Measurements from ENCODE around the gene ATRIP. TPM values are rescaled to one million over a fixed set of nuclear protein-coding genes. Genes with fewer than 3 reads are reported as not detected.

ATRIP gene
- total RNA-seq, 1 donor from 2014 or later, result 9.0 TPM

DNA sequence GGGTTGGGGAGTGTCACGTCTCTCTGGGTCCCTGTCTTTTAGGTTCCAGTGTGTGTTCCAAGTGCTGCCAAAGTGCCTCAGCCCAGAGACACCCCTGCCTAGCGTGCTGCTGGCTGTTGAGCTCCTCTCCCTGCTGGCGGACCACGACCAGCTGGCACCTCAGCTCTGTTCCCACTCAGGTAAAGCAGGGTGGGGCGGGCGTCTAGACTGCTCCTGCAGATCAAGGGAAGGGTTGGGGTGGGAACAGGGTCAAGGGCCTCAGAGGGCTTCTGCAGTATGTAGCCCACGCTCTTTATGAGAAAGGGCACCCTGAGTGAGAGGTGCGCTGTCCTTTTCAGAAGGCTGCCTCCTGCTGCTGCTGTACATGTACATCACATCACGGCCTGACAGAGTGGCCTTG, 17.2 kb downstream of the ATRIP start:
- peaks cover 13 to 29% of the 10 kb centered on the region in 2 donors for H3K4me1 ChIP-seq
- peak overlapping the region in 1 of 2 donors; percentile 57 for H3K27ac ChIP-seq
- H3K36me3 ChIP-seq, result peaks cover 25 to 48% of the 10 kb centered on the region in 2 donors
- H3K4me3 ChIP-seq, result no peak overlapping the region
- no peaks in the 10 kb centered on the region for H3K9me3 ChIP-seq
- intact Hi-C loops (cut with DNase I), result loop anchor here (2.0 kb wide), 2 partner anchors 17 to 93 kb away; partner anchors contain the start of genes ATRIP and PFKFB4
- TF ChIP-seq CTCF (IDR thresholded peaks at IDR 0.05), result no peak
- DNase-seq (ENCODE audit: low spot score in 2 of 2), result no peak
- H3K27me3 ChIP-seq, result no peaks in the 10 kb centered on the region

DNA sequence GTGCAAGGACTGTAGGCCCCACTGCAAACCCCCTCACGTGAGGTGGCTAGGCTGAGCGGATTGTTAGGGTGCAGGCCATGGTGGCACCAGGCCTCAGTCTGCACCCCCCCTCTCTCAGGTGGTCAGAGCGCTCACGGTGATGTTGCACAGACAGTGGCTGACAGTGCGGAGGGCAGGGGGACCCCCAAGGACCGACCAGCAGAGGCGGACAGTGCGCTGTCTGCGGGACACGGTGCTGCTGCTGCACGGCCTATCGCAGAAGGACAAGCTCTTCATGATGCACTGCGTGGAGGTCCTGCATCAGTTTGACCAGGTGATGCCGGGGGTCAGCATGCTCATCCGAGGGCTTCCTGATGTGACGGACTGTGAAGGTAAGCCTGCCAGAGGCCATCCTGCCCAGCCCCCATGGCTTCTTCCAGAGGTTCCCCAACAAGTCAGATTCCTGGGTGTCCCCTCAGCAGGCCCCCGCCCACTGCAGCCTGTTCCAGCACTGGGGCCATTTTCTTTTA, 18.2 kb downstream of the ATRIP start:
- TF ChIP-seq CTCF (IDR thresholded peaks at IDR 0.05), result no peak
- Histone ChIP-seq H3K27me3 (no peaks in the 10 kb centered on the region), H3K27ac (peak overlapping the region; percentile 96 to 98), H3K4me1 (peaks cover 13 to 34% of the 10 kb centered on the region in 2 donors), H3K9me3 (no peaks in the 10 kb centered on the region), H3K36me3 (peaks cover 25 to 43% of the 10 kb centered on the region in 2 donors), H3K4me3 (no peak overlapping the region)
- intact Hi-C loops (cut with DNase I), result loop anchor here (1.0 to 2.0 kb wide), 6 partner anchors 18 to 222 kb away; partner anchors contain the start of genes ATRIP and PFKFB4
- no peak for DNase-seq (ENCODE audit: low spot score in 2 of 2)

GRCh38 chr3:48465237-48465530, 18.6 kb downstream of the ATRIP start:
- H3K27me3 ChIP-seq, result no peaks in the 10 kb centered on the region
- H3K9me3 ChIP-seq, result no peaks in the 10 kb centered on the region
- peaks cover 14 to 38% of the 10 kb centered on the region in 2 donors for H3K4me1 ChIP-seq
- H3K36me3 ChIP-seq, result peaks cover 23 to 39% of the 10 kb centered on the region in 2 donors
- intact Hi-C loops (cut with DNase I), result loop anchor here (1.0 to 2.0 kb wide), 6 partner anchors 18 to 221 kb away; partner anchors contain the start of genes ATRIP and PFKFB4
- no peak overlapping the region for H3K4me3 ChIP-seq
- TF ChIP-seq CTCF (IDR thresholded peaks at IDR 0.05), result no peak
- H3K27ac ChIP-seq, result peak overlapping the region; percentile 96 to 98
- DNase-seq (ENCODE audit: low spot score in 2 of 2), result no peak

DNA sequence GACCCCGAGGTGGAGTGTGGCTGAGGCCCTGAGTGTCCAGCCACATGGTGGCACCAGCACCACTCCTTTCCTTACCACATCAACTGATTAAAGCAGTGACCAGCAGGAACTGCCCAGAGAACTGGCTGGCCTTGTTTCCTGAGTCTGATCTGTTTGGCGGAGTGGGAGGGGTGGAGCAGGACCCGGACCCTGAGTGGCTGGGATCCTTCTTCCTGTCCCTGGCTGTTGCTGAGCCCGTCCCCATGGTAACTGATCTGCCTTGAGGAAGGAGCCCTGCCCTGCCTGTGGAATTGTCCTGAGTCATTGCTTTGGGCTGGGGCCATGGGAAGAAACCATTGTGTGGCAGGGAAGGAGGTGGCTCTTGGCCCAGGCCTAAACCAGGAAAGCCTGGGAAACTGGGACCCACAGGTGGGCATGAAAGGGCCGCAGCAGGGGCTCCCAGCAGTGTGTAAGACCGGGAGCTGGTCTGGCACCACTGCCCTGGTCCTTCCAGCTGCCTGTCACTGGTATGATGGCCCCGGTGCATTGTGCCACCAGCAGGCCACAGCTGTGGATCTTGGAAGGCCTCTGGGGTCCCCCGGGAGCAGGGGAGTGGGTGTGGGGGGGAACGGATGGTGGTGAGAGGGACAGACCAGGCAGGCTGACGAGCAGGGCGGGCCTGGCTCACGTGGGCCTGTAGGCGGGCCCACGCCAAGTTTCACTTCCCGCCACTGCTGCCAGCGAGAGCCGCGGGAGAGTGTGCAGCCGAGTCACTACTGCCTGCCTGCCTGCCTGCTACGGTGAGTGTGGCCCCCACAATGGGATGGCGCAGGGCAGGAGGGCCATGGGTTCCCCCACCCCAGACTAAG, 19.2 kb downstream of the ATRIP start:
- intact Hi-C loops (cut with DNase I), result loop anchor here (1.0 to 2.0 kb wide), 7 partner anchors 19 to 221 kb away; partner anchors contain the start of genes ATRIP, PFKFB4 and SHISA5
- peaks cover 16 to 43% of the 10 kb centered on the region in 2 donors for H3K4me1 ChIP-seq

More for the DNA sequence above, 19.2 kb downstream of the ATRIP start:
- peak; percentile 100 for DNase-seq (ENCODE audit: low spot score in 2 of 2)
- no peaks in the 10 kb centered on the region for H3K27me3 ChIP-seq
- peak overlapping the region; percentile 96 to 98 for H3K27ac ChIP-seq
- peaks cover 17 to 33% of the 10 kb centered on the region in 2 donors for H3K36me3 ChIP-seq
- TF ChIP-seq CTCF (IDR thresholded peaks at IDR 0.05), result peak; percentile 87 to 94 (median 89)
- peak overlapping the region; percentile 60 to 71 for H3K4me3 ChIP-seq
- H3K9me3 ChIP-seq, result no peaks in the 10 kb centered on the region

All from ascending aorta (tissue), 2 donors.